WTC11 (cell line): Measurements from ENCODE around the gene FXYD6. TPM values are rescaled to one million over a fixed set of nuclear protein-coding genes. Genes with fewer than 3 reads are reported as not detected.
A peak's percentile ranks its signal among the peaks of the same experiment; 100 is the strongest.

Experiments
- ATAC-seq: fragments of 200-7000 bp; cut with Tn5 transposase; 2 replicates; pipeline ENCODE4 v1.10.0; 2021; ENCODE audit warnings: mild to moderate bottlenecking, moderate library complexity
- CTCF ChIA-PET: fragments of 300-600 bp; sonication (Branson Sonifier 250); formaldehyde crosslinking; loops from one replicate; lab custom pipeline; 2021; ENCODE audit warnings: antibody characterized with exemption; lab: Charles Lee
- POLR2A ChIA-PET: fragments of 350-600 bp; sonication (Branson Sonifier 250); formaldehyde crosslinking; loops from one replicate; lab custom pipeline; 2021; ENCODE audit warnings: antibody characterized with exemption; lab: Charles Lee
- DNase-seq: peaks from one replicate; pipeline ENCODE4 v3.0.0; 2021; ENCODE audit warnings: low spot score
- H3K27ac Mint-ChIP-seq: 2 replicates; pipeline ENCODE4 v1.8.0; 2021; ENCODE audit warnings: mixed read lengths
- H3K27me3 Mint-ChIP-seq: 2 replicates; pipeline ENCODE4 v1.8.0; 2021; ENCODE audit warnings: low read depth, mild to moderate bottlenecking, moderate library complexity, mixed read lengths
- H3K36me3 Mint-ChIP-seq: 2 replicates; pipeline ENCODE4 v1.8.0; 2021; ENCODE audit warnings: mixed read lengths
- H3K4me1 Mint-ChIP-seq: 2 replicates; pipeline ENCODE4 v1.8.0; 2022; ENCODE audit warnings: mixed read lengths
- H3K4me3 Mint-ChIP-seq: 2 replicates; pipeline ENCODE4 v1.8.0; 2021; ENCODE audit warnings: mild to moderate bottlenecking, moderate library complexity, mixed read lengths
- H3K9me3 Mint-ChIP-seq: 2 replicates; pipeline ENCODE4 v1.8.0; 2021; ENCODE audit warnings: mixed read lengths
- ATF2 ChIP-seq: sonication (generic); formaldehyde crosslinking; IDR thresholded peaks from 2 replicates; pipeline ENCODE4 v1.8.1; 2022; ENCODE audit warnings: low read depth, missing genetic modification reagents, borderline replicate concordance
- ATF6 ChIP-seq: sonication (generic); formaldehyde crosslinking; IDR thresholded peaks from 2 replicates; pipeline ENCODE4 v1.8.1; 2023; ENCODE audit warnings: mild to moderate bottlenecking, missing genetic modification reagents
- CBFB ChIP-seq: sonication (generic); formaldehyde crosslinking; IDR thresholded peaks from 2 replicates; pipeline ENCODE4 v1.8.1; 2022; ENCODE audit warnings: mild to moderate bottlenecking, low read depth, missing genetic modification reagents
- CREB1 ChIP-seq: sonication (generic); formaldehyde crosslinking; IDR thresholded peaks from 2 replicates; pipeline ENCODE4 v1.8.0; 2023; ENCODE audit warnings: mild to moderate bottlenecking, missing genetic modification reagents
- FOXK1 ChIP-seq: sonication (generic); formaldehyde crosslinking; IDR thresholded peaks from 2 replicates; pipeline ENCODE4 v1.8.0; 2022; ENCODE audit warnings: mild to moderate bottlenecking, moderate library complexity, missing genetic modification reagents
- GABPB1 ChIP-seq: sonication (generic); formaldehyde crosslinking; IDR thresholded peaks from 2 replicates; pipeline ENCODE4 v1.8.1; 2023; ENCODE audit warnings: mild to moderate bottlenecking, missing genetic modification reagents
- MAX ChIP-seq: sonication (generic); formaldehyde crosslinking; IDR thresholded peaks from 2 replicates; pipeline ENCODE4 v1.8.0; 2022; ENCODE audit warnings: mild to moderate bottlenecking, missing genetic modification reagents
- NFE2L1 ChIP-seq: sonication (generic); formaldehyde crosslinking; IDR thresholded peaks from 2 replicates; pipeline ENCODE4 v1.8.1; 2023; ENCODE audit warnings: missing genetic modification reagents
- NR1H2 ChIP-seq: sonication (generic); formaldehyde crosslinking; IDR thresholded peaks from 2 replicates; pipeline ENCODE4 v1.9.0; 2021; ENCODE audit warnings: mild to moderate bottlenecking, moderate library complexity, missing genetic modification reagents
- NR2C2 ChIP-seq: sonication (generic); formaldehyde crosslinking; IDR thresholded peaks from 2 replicates; pipeline ENCODE4 v1.8.0; 2022; ENCODE audit warnings: mild to moderate bottlenecking, missing genetic modification reagents
- PREB ChIP-seq: sonication (generic); formaldehyde crosslinking; IDR thresholded peaks from 2 replicates; pipeline ENCODE4 v1.8.1; 2022; ENCODE audit warnings: mild to moderate bottlenecking, missing genetic modification reagents, moderate library complexity, borderline replicate concordance
- PRRX2 ChIP-seq: fragments of 250-450 bp; sonication (Bioruptor Pico); IDR thresholded peaks from 2 replicates; pipeline ENCODE4 v1.8.0; 2021; ENCODE audit warnings: mild to moderate bottlenecking
- SMAD3 ChIP-seq: sonication (generic); formaldehyde crosslinking; IDR thresholded peaks from 2 replicates; pipeline ENCODE4 v1.8.0; 2022; ENCODE audit warnings: missing genetic modification reagents, mild to moderate bottlenecking, borderline replicate concordance
- SP1 ChIP-seq: sonication (generic); formaldehyde crosslinking; conservative IDR thresholded peaks from 2 replicates; pipeline ENCODE4 v1.8.1; 2022; ENCODE audit warnings: missing genetic modification reagents
- TEAD4 ChIP-seq: sonication (generic); formaldehyde crosslinking; IDR thresholded peaks from 2 replicates; pipeline ENCODE4 v1.8.0; 2022; ENCODE audit warnings: mild to moderate bottlenecking, missing genetic modification reagents
- ZBTB21 ChIP-seq: sonication (generic); formaldehyde crosslinking; IDR thresholded peaks from 2 replicates; pipeline ENCODE4 v1.8.1; 2023; ENCODE audit warnings: mild to moderate bottlenecking, missing genetic modification reagents, borderline replicate concordance
- ZNF138 ChIP-seq: sonication (generic); formaldehyde crosslinking; conservative IDR thresholded peaks from 2 replicates; pipeline ENCODE4 v1.8.1; 2022; ENCODE audit warnings: mild to moderate bottlenecking, moderate library complexity, missing genetic modification reagents
- ZNF416 ChIP-seq: fragments of 250-450 bp; sonication (Bioruptor Pico); IDR thresholded peaks from 2 replicates; pipeline ENCODE4 v1.9.0; 2021; ENCODE audit warnings: mild to moderate bottlenecking, inconsistent platforms
- total RNA-seq: library from RNA; stranded (reverse); gene quantifications from 3 replicates; pipeline ENCODE4 v1.2.3, GENCODE V29; 2021
- TF ChIP-seq, protein P1 (sequence below): fragments of 250-450 bp; sonication (Bioruptor Pico); IDR thresholded peaks from 2 replicates; pipeline ENCODE4 v1.8.0; 2021; ENCODE audit warnings: mild to moderate bottlenecking
- TF ChIP-seq, protein P2 (sequence below): fragments of 250-450 bp; sonication (Bioruptor Pico); IDR thresholded peaks from 2 replicates; pipeline ENCODE4 v1.9.0; 2021; ENCODE audit warnings: mild to moderate bottlenecking

The FXYD6 gene
- total RNA-seq, 1 experiment from 2014 or later: 26.2 TPM

DNA sequence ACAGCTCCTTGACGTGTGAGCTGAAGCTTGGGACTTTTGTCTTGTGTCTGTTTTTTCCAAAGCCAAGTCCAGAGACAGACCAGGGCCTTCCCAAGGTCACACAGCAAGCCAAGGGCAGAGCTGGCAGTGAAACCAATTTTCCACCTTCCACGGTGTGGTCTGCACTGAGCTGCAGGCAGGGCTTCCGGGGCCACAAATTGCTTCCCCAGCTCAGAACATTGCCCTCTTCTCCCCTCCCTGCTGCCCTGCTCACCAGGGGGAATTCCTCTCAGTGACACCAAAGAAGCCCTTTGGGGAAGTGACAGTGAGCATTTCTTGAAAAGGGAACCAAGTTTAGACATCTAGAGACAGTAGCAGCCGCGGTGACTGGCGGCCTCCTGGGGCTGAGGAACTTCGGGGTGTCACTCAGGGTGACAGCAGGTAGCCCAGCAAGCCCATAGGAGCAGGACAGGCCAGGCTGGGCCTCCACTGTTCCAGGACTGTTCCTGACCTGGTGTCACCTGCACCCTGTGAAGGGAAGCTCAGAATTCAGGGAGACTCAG, 61.1 kb downstream of the FXYD6 start:
- Mint-ChIP-seq H3K36me3 (no peaks in the 10 kb centered on the region), H3K9me3 (no peaks in the 10 kb centered on the region), H3K4me3 (no peak overlapping the region), H3K27me3 (peaks cover 5% of the 10 kb centered on the region; the same call in 1 of the 2 replicates), H3K4me1 (peaks cover 45% of the 10 kb centered on the region), H3K27ac (no peak overlapping the region)
- ChIA-PET POLR2A (no interaction called here), CTCF (interaction anchor here (0.7 to 13.0 kb wide), 7 partner anchors 7 to 389 kb away, joined by 3 to 336 read pairs (median 26); partner anchors contain the start of gene FXYD2)
- ATAC-seq: no peak
- TF ChIP-seq ZNF416 (CRISPR knock-in tag) (no peak), ATF6 (CRISPR knock-in tag) (no peak), PRRX2 (CRISPR knock-in tag) (no peak), CREB1 (no peak)
- TF ChIP-seq, protein P1, sequence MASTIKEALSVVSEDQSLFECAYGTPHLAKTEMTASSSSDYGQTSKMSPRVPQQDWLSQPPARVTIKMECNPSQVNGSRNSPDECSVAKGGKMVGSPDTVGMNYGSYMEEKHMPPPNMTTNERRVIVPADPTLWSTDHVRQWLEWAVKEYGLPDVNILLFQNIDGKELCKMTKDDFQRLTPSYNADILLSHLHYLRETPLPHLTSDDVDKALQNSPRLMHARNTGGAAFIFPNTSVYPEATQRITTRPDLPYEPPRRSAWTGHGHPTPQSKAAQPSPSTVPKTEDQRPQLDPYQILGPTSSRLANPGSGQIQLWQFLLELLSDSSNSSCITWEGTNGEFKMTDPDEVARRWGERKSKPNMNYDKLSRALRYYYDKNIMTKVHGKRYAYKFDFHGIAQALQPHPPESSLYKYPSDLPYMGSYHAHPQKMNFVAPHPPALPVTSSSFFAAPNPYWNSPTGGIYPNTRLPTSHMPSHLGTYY (CRISPR knock-in tag): no peak
- no peak for DNase-seq

GRCh38 chr11:117814766-117815261, 61.6 kb downstream of the FXYD6 start:
- ChIA-PET CTCF (interaction anchor here (0.7 to 13.0 kb wide), 6 partner anchors 10 to 389 kb away, joined by 3 to 336 read pairs (median 14); partner anchors contain the start of gene FXYD2), POLR2A (no interaction called here)
- ATAC-seq (no peak), DNase-seq (no peak)
- peaks cover 5% of the 10 kb centered on the region; the same call in 1 of the 2 replicates for H3K27me3 Mint-ChIP-seq
- H3K9me3 Mint-ChIP-seq: no peaks in the 10 kb centered on the region
- no peak overlapping the region for H3K27ac Mint-ChIP-seq
- peaks cover 40% of the 10 kb centered on the region for H3K4me1 Mint-ChIP-seq
- no peak overlapping the region for H3K4me3 Mint-ChIP-seq
- TF ChIP-seq ATF6 (CRISPR knock-in tag): no peak
- TF ChIP-seq SP1 (CRISPR knock-in tag): no peak
- no peak for TF ChIP-seq CBFB (CRISPR knock-in tag)
- TF ChIP-seq NR2C2 (CRISPR knock-in tag): no peak
- no peak for TF ChIP-seq PRRX2 (CRISPR knock-in tag)
- TF ChIP-seq, protein P1 (CRISPR knock-in tag): no peak
- TF ChIP-seq NR1H2 (CRISPR knock-in tag): no peak
- TF ChIP-seq ZBTB21: no peak
- TF ChIP-seq PREB: no peak
- no peak for TF ChIP-seq NFE2L1 (CRISPR knock-in tag)
- no peaks in the 10 kb centered on the region for H3K36me3 Mint-ChIP-seq

DNA sequence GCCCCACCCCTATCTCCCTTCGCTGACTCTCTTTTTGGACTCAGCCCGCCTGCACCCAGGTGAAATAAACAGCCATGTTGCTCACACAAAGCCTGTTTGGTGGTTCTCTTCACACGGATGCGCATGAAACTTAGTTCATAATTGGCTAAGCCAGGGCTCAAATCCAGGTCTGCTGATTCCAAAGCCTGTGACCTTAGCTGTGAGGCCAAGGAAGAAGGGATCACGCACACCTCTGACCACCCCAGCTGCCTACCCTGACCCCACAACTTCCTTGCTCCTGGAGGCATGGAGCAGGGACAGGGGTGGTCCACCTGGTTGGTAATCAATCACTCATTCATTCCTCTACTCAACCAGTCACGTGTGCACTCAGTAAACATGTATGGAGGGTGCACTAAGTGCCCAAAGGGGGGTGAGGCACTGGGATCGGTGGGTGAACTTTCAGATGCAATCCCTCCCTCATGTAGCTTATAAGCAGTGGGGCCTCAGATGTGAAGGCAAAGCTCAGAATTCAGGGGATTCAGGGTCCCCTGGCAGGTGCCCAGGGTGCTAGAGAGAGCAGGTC, 62.2 kb downstream of the FXYD6 start:
- H3K36me3 Mint-ChIP-seq: no peaks in the 10 kb centered on the region
- H3K9me3 Mint-ChIP-seq: no peaks in the 10 kb centered on the region
- no peak for ATAC-seq
- H3K4me3 Mint-ChIP-seq: no peak overlapping the region
- peak overlapping the region; percentile 12; the same call in 1 of the 2 replicates for H3K27ac Mint-ChIP-seq
- ChIA-PET POLR2A (no interaction called here), CTCF (interaction anchor here (0.7 to 13.0 kb wide), 4 partner anchors 132 to 388 kb away, joined by 3 to 336 read pairs (median 71); no protein-coding TSS in a partner anchor)
- DNase-seq: no peak
- peaks cover 5% of the 10 kb centered on the region; the same call in 1 of the 2 replicates for H3K27me3 Mint-ChIP-seq
- peaks cover 39% of the 10 kb centered on the region for H3K4me1 Mint-ChIP-seq
- no peak for TF ChIP-seq GABPB1 (CRISPR knock-in tag)
- no peak for TF ChIP-seq SMAD3 (CRISPR knock-in tag)
- TF ChIP-seq, protein P2, sequence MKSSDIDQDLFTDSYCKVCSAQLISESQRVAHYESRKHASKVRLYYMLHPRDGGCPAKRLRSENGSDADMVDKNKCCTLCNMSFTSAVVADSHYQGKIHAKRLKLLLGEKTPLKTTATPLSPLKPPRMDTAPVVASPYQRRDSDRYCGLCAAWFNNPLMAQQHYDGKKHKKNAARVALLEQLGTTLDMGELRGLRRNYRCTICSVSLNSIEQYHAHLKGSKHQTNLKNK (CRISPR knock-in tag): no peak
- no peak for TF ChIP-seq TEAD4 (CRISPR knock-in tag)
- TF ChIP-seq ZNF138: no peak
- no peak for TF ChIP-seq ATF2 (CRISPR knock-in tag)
- no peak for TF ChIP-seq FOXK1 (CRISPR knock-in tag)
- TF ChIP-seq MAX (CRISPR knock-in tag): no peak
